ENCODE measurements around the gene FAM13A.
"Not testable (repeated sequence)": the region's sequence is repeated elsewhere in the genome, so short reads cannot be mapped to it uniquely, and the experiment has no call there.

Gene FAM13A

DNA sequence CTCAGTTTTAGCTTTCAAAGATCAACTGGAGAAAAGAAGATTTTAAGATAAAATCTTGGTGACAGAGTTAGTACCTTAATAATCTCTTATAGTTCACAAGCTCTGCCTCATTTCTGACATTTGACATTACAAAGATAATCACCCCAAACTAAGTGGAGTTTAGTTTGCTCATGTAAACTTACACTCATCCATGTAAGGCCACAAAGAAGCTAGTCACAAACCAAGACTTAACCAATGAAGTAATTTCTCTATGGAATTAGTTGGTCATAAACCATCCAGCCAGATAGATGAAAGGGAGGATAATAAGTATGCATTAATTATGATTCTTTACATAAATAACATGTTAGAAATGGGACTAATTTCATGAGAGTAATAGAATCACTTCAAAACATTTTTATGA is 159.2 kb downstream of the FAM13A start:
- TF ChIP-seq, protein P1, sequence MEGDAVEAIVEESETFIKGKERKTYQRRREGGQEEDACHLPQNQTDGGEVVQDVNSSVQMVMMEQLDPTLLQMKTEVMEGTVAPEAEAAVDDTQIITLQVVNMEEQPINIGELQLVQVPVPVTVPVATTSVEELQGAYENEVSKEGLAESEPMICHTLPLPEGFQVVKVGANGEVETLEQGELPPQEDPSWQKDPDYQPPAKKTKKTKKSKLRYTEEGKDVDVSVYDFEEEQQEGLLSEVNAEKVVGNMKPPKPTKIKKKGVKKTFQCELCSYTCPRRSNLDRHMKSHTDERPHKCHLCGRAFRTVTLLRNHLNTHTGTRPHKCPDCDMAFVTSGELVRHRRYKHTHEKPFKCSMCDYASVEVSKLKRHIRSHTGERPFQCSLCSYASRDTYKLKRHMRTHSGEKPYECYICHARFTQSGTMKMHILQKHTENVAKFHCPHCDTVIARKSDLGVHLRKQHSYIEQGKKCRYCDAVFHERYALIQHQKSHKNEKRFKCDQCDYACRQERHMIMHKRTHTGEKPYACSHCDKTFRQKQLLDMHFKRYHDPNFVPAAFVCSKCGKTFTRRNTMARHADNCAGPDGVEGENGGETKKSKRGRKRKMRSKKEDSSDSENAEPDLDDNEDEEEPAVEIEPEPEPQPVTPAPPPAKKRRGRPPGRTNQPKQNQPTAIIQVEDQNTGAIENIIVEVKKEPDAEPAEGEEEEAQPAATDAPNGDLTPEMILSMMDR (IDR thresholded peaks at IDR 0.05; ENCODE audit: low read depth, low read length, missing control alignments): no peak
- no peak overlapping the region for H3K27ac ChIP-seq
- no peaks in the 10 kb centered on the region for H3K36me3 ChIP-seq (replicated peaks)
- no peaks in the 10 kb centered on the region for H3K27me3 ChIP-seq (replicated peaks)
- DNase-seq: no peak
- in situ Hi-C loops (cut with HindIII; ENCODE audit: low pct_ligation_motif_present, low sequenced_read_pairs): no loop called here
- H3K4me3 ChIP-seq (ENCODE audit: low read depth, low read length): no peak overlapping the region

DNA sequence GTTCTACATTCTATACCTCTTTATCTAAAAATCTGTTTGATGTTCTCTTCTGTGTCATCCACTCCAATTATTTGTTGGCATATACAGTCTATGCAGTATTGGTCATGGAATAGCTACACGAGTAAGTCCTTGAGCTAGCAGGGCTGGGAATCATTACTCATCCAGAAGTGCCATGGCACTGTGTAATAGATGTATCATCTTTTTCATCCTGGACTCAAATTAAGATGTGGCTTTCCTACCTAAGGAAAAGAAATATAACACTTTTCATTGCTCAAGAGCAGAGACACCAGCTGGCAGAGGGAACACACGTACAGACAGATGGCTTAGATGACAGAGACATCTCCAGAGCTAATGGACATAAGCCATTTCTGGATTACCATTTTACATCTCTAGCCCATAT is 159.8 kb downstream of the FAM13A start:
- TF ChIP-seq, protein P1 (IDR thresholded peaks at IDR 0.05; ENCODE audit: low read depth, low read length, missing control alignments): no peak
- in situ Hi-C loops (cut with HindIII; ENCODE audit: low pct_ligation_motif_present, low sequenced_read_pairs): no loop called here
- no peak for DNase-seq
- Histone ChIP-seq H3K27ac (no peak overlapping the region), H3K4me3 (ENCODE audit: low read depth, low read length) (no peak overlapping the region), H3K27me3 (replicated peaks) (no peaks in the 10 kb centered on the region), H3K36me3 (replicated peaks) (no peaks in the 10 kb centered on the region)

DNA sequence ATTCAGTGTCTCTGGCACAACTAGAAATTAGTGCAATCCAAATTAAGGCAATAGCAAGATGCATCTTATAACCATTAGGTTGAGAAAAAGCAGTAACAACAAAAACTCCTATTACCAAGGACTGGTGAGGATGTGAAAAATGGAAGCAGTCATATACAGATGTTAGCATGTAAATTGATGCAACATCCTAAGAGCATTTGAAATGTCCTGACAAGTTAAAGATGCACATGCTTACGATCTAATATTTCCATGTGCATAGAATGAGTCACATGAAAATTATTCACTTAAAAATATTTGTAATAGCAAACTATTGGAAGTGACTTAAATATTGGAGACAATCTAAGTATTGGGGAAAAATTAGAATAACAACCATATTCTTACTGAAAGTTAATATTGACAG is 163.0 kb downstream of the FAM13A start:
- no peak overlapping the region for H3K27ac ChIP-seq
- DNase-seq: no peak
- H3K36me3 ChIP-seq (replicated peaks): no peaks in the 10 kb centered on the region
- in situ Hi-C loops (cut with HindIII; ENCODE audit: low pct_ligation_motif_present, low sequenced_read_pairs): no loop called here
- no peaks in the 10 kb centered on the region for H3K27me3 ChIP-seq (replicated peaks)
- TF ChIP-seq, protein P1 (IDR thresholded peaks at IDR 0.05; ENCODE audit: low read depth, low read length, missing control alignments): no peak
- H3K4me3 ChIP-seq (ENCODE audit: low read depth, low read length): no peak overlapping the region

DNA sequence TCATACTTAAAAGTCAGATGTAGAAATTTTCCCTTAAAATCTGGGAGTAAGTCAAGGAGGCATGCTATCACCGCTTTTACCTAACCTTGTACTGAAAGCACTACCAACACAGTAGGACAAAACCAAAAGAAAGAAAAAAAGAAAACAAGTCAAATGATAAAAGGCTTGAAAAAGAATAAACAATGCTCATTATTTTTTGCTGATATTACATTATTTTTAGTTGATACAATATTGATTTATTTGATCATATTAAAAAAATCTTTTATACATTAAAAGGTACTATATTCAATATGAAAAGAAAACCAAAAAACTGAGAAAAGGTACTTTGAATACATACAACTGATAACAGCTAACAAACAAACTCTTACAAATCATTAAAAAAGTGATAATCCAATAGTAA is 164.3 kb downstream of the FAM13A start:
- TF ChIP-seq, protein P1 (IDR thresholded peaks at IDR 0.05; ENCODE audit: low read depth, low read length, missing control alignments): no peak
- Histone ChIP-seq H3K27ac (no peak overlapping the region), H3K27me3 (replicated peaks) (no peaks in the 10 kb centered on the region), H3K36me3 (replicated peaks) (no peaks in the 10 kb centered on the region), H3K4me3 (ENCODE audit: low read depth, low read length) (no peak overlapping the region)
- no peak for DNase-seq
- in situ Hi-C loops (cut with HindIII; ENCODE audit: low pct_ligation_motif_present, low sequenced_read_pairs): no loop called here

DNA sequence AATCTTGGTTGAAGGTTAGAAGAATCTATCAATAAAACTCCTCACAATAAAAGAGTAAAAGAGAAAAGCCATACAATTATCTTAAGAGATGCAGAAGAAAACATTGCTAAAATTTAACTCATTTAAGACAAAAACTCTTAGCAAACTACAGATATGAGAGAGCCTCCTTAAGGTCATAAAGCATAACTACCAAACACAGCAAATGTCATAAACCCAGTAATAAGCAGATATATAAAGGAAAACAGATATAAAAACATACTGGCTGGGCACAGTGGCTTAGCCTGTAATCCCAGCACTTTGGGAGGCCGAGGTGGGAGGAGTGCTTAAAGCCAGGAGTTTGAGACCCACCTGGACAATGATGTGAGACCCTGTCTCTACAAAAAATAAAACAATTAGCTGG is 165.3 kb downstream of the FAM13A start:
- in situ Hi-C loops (cut with HindIII; ENCODE audit: low pct_ligation_motif_present, low sequenced_read_pairs): no loop called here

DNA sequence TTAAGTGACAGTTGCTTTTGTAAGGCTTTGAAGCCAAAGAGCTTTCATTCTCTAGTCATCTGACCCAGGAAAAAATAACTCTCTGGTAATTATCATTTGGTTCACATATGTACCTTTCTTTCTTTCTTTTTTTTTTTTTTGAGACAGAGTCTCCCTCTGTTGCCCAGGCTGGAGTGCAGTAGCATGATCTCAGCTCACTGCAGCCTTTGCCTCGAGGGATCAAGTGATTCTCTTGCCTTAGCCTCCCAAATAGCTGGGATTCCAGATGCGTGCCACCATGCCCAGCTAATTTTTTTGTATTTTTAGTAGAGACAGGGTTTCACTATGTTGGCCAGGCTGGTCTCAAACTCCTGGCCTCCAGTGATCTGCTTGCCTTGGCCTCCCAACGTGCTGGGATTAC is 169.6 kb downstream of the FAM13A start:
- H3K27ac ChIP-seq; H3K4me3 ChIP-seq (ENCODE audit: low read depth, low read length); H3K27me3 ChIP-seq (replicated peaks); H3K36me3 ChIP-seq (replicated peaks); in situ Hi-C loops (cut with HindIII; ENCODE audit: low pct_ligation_motif_present, low sequenced_read_pairs); DNase-seq: not testable (repeated sequence)

More for the DNA sequence above, 165.3 kb downstream of the FAM13A start:
- Histone ChIP-seq H3K36me3 (replicated peaks) (no peaks in the 10 kb centered on the region), H3K27me3 (replicated peaks) (no peaks in the 10 kb centered on the region), H3K4me3 (ENCODE audit: low read depth, low read length) (no peak overlapping the region), H3K27ac (no peak overlapping the region)
- no peak for DNase-seq
- TF ChIP-seq, protein P1 (IDR thresholded peaks at IDR 0.05; ENCODE audit: low read depth, low read length, missing control alignments): no peak
